OCI-LY1 (cell line): ENCODE results near the gene TAF3.

Experiments
- H2AFZ ChIP-seq: fragments of 200-600 bp; sonication (generic), shearing (Covaris generic); 2 replicates; pipeline ENCODE4 v1.6.0; 2014; ENCODE audit warnings: antibody characterized with exemption, mild to moderate bottlenecking, low read length
- H3F3A ChIP-seq: fragments of 200-600 bp; sonication (generic), shearing (Covaris generic); 2 replicates; pipeline ENCODE4 v1.6.0; 2014; ENCODE audit warnings: mild to moderate bottlenecking, antibody characterized with exemption, low read length, moderate library complexity; ENCODE audit not compliant: insufficient read depth
- H3K27ac ChIP-seq: fragments of 200-600 bp; sonication (generic); 2 replicates; pipeline ENCODE4 v1.5.1; 2014; ENCODE audit warnings: low read length, mixed run types, mild to moderate bottlenecking, low read depth; ENCODE audit not compliant: poor library complexity, severe bottlenecking
- H3K27me3 ChIP-seq: fragments of 200-600 bp; sonication (generic); 2 replicates; pipeline ENCODE4 v1.6.0; 2014; ENCODE audit warnings: antibody characterized with exemption, mild to moderate bottlenecking, low read length, moderate library complexity; ENCODE audit not compliant: insufficient read depth
- H3K36me3 ChIP-seq: fragments of 200-600 bp; sonication (generic); 2 replicates; pipeline ENCODE4 v1.6.1; 2014; ENCODE audit warnings: mild to moderate bottlenecking, antibody characterized with exemption, low read length, moderate library complexity, mixed read lengths; ENCODE audit not compliant: insufficient read depth
- H3K4me1 ChIP-seq: fragments of 200-600 bp; sonication (generic); 2 replicates; pipeline ENCODE4 v1.5.1; 2014; ENCODE audit warnings: mild to moderate bottlenecking, low read length, moderate library complexity; ENCODE audit not compliant: insufficient read depth, severe bottlenecking
- H3K4me2 ChIP-seq: fragments of 200-600 bp; sonication (generic), shearing (Covaris generic); 2 replicates; pipeline ENCODE4 v1.6.1; 2014; ENCODE audit warnings: low read length
- H3K4me3 ChIP-seq: fragments of 200-600 bp; sonication (generic); 2 replicates; pipeline ENCODE4 v1.5.1; 2014; ENCODE audit warnings: low read length, low read depth, mild to moderate bottlenecking, mixed read lengths; ENCODE audit not compliant: poor library complexity, severe bottlenecking
- H3K79me2 ChIP-seq: fragments of 200-600 bp; shearing (Covaris generic); 2 replicates; pipeline ENCODE4 v1.6.1; 2016; ENCODE audit warnings: mixed run types, low read length, mixed read lengths; ENCODE audit not compliant: insufficient read depth
- H3K9ac ChIP-seq: fragments of 200-600 bp; sonication (generic), shearing (Covaris generic); 2 replicates; pipeline ENCODE4 v1.6.1; 2014; ENCODE audit warnings: mild to moderate bottlenecking, low read length, mixed read lengths
- H3K9me2 ChIP-seq: fragments of 200-600 bp; sonication (generic), shearing (Covaris generic); 2 replicates; pipeline ENCODE4 v1.6.1; 2014; ENCODE audit warnings: low read depth, mild to moderate bottlenecking, low read length, mixed read lengths
- H3K9me3 ChIP-seq: fragments of 200-600 bp; shearing (Covaris generic); 2 replicates; pipeline ENCODE4 v1.6.1; 2014; ENCODE audit warnings: low read length, mixed read lengths
- H4K20me1 ChIP-seq: fragments of 200-600 bp; sonication (generic), shearing (Covaris generic); 2 replicates; pipeline ENCODE4 v1.6.0; 2016; ENCODE audit warnings: mild to moderate bottlenecking, low read length; ENCODE audit not compliant: insufficient read depth
- EZH2 ChIP-seq: fragments of 200-600 bp; sonication (generic), shearing (Covaris generic); IDR thresholded peaks from 2 replicates; pipeline ENCODE4 v1.8.0; 2017; ENCODE audit warnings: borderline replicate concordance, mixed run types, mild to moderate bottlenecking, antibody characterized with exemption, low read length, moderate library complexity, mixed read lengths
- TF ChIP-seq, protein P1 (sequence below): fragments of 200-600 bp; sonication (generic), shearing (Covaris generic); IDR thresholded peaks from 2 replicates; pipeline ENCODE4 v1.5.1; 2017; ENCODE audit warnings: mild to moderate bottlenecking, antibody characterized with exemption, low read length, moderate library complexity, mixed read lengths

The TAF3 gene

DNA sequence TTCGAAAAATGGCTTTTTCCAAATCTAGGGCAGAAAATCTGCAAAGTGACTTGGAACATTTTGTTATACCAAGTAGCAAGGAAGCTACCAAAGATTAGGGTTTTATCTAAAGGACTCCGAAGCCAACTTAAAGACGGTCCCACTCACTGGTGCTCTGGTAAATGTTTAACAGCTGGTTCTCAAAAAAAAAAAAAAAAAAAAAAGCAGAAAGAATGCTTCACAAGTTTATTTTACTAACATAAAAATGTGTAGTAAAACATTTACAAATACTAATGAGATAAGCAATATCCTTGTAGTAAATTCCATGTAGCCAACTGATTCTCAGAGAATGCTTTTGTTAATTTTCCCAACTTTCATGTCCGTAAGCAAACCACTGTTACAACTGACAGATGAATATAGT is 38.4 kb downstream of the TAF3 start:
- Histone ChIP-seq H3K9ac (no peak overlapping the region), H3K79me2 (peaks cover 3% of the 10 kb centered on the region; the same call in 1 of the 2 replicates), H3K9me2 (no peaks in the 10 kb centered on the region), H4K20me1 (no peaks in the 10 kb centered on the region), H2AFZ (no peak overlapping the region), H3K27me3 (no peaks in the 10 kb centered on the region), H3K4me1 (no peaks in the 10 kb centered on the region), H3K36me3 (no peaks in the 10 kb centered on the region), H3K4me3 (no peak overlapping the region), H3F3A (no peaks in the 10 kb centered on the region), H3K27ac (no peak overlapping the region), H3K9me3 (peaks cover 7% of the 10 kb centered on the region), H3K4me2 (no peak overlapping the region)
- TF ChIP-seq EZH2, result no peak
- TF ChIP-seq, protein P1, sequence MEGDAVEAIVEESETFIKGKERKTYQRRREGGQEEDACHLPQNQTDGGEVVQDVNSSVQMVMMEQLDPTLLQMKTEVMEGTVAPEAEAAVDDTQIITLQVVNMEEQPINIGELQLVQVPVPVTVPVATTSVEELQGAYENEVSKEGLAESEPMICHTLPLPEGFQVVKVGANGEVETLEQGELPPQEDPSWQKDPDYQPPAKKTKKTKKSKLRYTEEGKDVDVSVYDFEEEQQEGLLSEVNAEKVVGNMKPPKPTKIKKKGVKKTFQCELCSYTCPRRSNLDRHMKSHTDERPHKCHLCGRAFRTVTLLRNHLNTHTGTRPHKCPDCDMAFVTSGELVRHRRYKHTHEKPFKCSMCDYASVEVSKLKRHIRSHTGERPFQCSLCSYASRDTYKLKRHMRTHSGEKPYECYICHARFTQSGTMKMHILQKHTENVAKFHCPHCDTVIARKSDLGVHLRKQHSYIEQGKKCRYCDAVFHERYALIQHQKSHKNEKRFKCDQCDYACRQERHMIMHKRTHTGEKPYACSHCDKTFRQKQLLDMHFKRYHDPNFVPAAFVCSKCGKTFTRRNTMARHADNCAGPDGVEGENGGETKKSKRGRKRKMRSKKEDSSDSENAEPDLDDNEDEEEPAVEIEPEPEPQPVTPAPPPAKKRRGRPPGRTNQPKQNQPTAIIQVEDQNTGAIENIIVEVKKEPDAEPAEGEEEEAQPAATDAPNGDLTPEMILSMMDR, result no peak

DNA sequence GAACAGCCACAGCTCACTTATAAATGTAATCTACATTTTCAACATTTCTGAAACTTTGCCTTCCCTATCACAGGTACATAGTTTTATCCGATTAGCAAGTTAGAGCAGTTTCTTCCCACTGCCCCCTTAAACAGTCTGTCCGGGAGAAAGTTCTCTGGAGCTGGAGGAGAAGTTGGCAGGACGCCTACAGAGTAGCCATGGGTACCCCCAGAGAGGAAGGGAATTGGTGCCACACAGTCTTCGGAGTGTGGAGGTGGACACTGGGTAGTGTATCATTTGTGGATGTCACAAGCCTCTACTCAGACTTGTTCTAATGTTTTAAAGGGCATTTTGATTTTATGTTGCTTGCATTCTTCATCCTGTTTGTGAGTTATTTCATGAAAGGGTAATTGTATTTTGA is 39.0 kb downstream of the TAF3 start:
- Histone ChIP-seq H3K4me3 (no peak overlapping the region), H4K20me1 (no peaks in the 10 kb centered on the region), H3K9ac (no peak overlapping the region), H3K9me2 (no peaks in the 10 kb centered on the region), H2AFZ (no peak overlapping the region), H3K79me2 (peaks cover 5% of the 10 kb centered on the region; the same call in 1 of the 2 replicates), H3K9me3 (peaks cover 10% of the 10 kb centered on the region), H3K4me2 (no peak overlapping the region), H3K4me1 (no peaks in the 10 kb centered on the region), H3F3A (no peaks in the 10 kb centered on the region), H3K27ac (no peak overlapping the region), H3K36me3 (no peaks in the 10 kb centered on the region), H3K27me3 (no peaks in the 10 kb centered on the region)
- TF ChIP-seq, protein P1, result no peak
- TF ChIP-seq EZH2, result no peak

DNA sequence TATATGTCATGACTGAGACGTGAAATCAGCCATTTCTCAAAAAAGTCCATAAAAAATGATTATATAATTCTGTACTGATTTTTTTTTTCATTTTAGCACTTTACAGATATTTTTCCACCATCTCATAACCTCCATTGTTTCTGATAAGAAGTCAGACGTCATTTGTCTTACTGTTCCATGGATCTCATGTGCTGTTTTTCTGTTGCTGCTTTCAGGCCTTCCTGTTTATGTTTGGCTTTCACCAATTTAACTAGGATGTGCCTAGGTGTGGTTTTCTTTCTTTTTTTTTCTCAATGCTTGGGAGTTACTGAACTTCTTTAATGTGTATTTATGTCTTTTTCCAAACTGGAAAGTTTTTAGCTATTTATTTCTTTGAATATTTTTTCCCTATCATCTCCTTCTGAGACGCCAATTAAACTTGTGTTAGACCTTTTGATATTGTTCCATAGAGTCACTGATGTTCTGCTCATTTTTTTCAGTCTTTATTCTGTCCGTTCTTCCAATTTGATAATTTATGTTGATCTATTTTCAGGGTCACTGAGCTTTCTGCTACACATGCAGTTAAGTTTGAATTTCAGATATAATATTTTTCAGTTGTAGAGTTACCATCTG is 43.3 kb downstream of the TAF3 start:
- Histone ChIP-seq H3K4me3 (no peak overlapping the region), H4K20me1 (no peaks in the 10 kb centered on the region), H3K9ac (no peak overlapping the region), H3K79me2 (peaks cover 5% of the 10 kb centered on the region), H3K9me2 (no peaks in the 10 kb centered on the region), H3K27me3 (no peaks in the 10 kb centered on the region), H3K9me3 (peaks cover 10% of the 10 kb centered on the region), H3F3A (no peaks in the 10 kb centered on the region), H2AFZ (no peak overlapping the region), H3K27ac (no peak overlapping the region), H3K4me1 (no peaks in the 10 kb centered on the region), H3K36me3 (no peaks in the 10 kb centered on the region), H3K4me2 (no peak overlapping the region)
- no peak for TF ChIP-seq EZH2
- TF ChIP-seq, protein P1, result no peak
